ENCODE data around the gene GSTM4.

Gene GSTM4

DNA sequence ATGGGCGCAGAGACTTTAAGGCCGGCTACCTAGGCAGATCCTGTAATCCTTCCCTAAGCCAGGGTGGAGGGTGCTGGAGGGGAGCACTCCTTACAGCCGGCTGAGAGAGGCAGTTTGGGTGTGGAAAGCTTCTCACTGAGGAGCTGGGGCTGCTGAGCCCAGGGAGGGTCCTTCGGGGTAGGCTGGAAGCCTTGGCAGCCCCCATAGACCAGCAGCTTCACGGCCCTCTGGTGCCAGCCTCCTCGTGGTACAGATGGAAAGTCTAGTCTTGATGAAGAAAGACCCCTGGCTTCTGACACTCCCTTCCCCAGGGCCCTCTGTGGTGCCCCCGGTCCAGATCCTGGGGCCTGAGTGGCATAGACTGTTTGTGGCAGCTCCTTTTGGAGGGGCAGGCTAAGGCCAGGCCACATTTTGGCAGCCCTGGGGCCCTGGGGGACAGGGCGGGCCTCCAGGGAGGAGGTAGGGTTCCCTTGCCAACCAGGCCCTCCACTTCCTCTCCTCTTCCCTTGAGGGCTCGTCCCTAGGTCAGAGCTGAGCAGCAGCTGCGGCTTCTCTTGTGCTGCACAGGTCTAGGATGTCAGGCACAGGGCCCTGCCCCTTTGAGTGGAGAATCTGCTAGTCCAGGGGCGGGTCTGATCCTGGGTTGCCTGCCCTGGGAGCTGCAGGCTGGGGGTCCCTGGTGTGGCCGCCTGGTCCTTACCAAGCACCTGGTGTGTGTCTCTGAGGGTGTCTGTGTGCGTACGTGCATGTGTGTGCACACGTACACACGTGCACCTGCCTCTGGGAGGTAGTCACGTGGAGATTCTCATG lies 31.5 kb upstream of the GSTM4 start:
- Histone ChIP-seq H3K27ac (no peak overlapping the region), H3K27me3 (ENCODE audit: control insufficient read depth, insufficient read depth, low read length) (no peaks in the 10 kb centered on the region), H3K9me3 (ENCODE audit: control insufficient read depth, low read length) (no peaks in the 10 kb centered on the region), H3K4me1 (no peaks in the 10 kb centered on the region), H3K79me2 (no peaks in the 10 kb centered on the region), H3K36me3 (ENCODE audit: control insufficient read depth, insufficient read depth, low read length) (no peaks in the 10 kb centered on the region), H3K9ac (no peak overlapping the region), H3K4me2 (ENCODE audit: low read length) (no peak overlapping the region), H2AFZ (no peak overlapping the region), H3K4me3 (ENCODE audit: low read depth, low read length) (no peak overlapping the region)
- TF ChIP-seq, protein P1, sequence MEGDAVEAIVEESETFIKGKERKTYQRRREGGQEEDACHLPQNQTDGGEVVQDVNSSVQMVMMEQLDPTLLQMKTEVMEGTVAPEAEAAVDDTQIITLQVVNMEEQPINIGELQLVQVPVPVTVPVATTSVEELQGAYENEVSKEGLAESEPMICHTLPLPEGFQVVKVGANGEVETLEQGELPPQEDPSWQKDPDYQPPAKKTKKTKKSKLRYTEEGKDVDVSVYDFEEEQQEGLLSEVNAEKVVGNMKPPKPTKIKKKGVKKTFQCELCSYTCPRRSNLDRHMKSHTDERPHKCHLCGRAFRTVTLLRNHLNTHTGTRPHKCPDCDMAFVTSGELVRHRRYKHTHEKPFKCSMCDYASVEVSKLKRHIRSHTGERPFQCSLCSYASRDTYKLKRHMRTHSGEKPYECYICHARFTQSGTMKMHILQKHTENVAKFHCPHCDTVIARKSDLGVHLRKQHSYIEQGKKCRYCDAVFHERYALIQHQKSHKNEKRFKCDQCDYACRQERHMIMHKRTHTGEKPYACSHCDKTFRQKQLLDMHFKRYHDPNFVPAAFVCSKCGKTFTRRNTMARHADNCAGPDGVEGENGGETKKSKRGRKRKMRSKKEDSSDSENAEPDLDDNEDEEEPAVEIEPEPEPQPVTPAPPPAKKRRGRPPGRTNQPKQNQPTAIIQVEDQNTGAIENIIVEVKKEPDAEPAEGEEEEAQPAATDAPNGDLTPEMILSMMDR (IDR thresholded peaks at IDR 0.05), result no peak

DNA sequence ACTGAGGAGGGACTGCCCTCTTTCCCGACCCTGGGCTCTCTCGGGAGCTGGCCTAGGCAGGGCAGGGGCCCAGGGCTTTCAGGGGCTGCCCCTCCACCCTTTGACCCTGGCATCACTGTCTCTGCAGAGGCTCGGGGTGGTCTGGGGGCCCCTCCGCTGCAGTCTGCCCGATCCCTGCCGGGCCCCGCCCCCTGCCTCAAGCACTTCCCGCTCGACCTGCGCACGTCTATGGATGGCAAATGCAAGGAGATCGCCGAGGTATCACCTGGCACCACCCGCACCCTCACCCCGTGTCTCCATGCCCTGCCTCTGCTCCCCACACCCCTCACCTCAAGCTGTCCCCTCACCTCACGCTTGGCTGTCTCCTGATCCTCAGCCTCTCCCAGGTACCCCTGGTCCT lies 30.7 kb upstream of the GSTM4 start:
- Histone ChIP-seq H3K9ac (no peak overlapping the region), H3K27ac (no peak overlapping the region), H3K9me3 (ENCODE audit: control insufficient read depth, low read length) (no peaks in the 10 kb centered on the region), H3K4me1 (no peaks in the 10 kb centered on the region), H3K4me3 (ENCODE audit: low read depth, low read length) (no peak overlapping the region), H3K27me3 (ENCODE audit: control insufficient read depth, insufficient read depth, low read length) (no peaks in the 10 kb centered on the region), H3K36me3 (ENCODE audit: control insufficient read depth, insufficient read depth, low read length) (no peaks in the 10 kb centered on the region), H2AFZ (no peak overlapping the region), H3K79me2 (no peaks in the 10 kb centered on the region), H3K4me2 (ENCODE audit: low read length) (no peak overlapping the region)
- TF ChIP-seq, protein P1 (IDR thresholded peaks at IDR 0.05), result no peak

GRCh38 chr1:109625601-109626560 lies 30.0 kb upstream of the GSTM4 start:
- no peaks in the 10 kb centered on the region for H3K36me3 ChIP-seq (ENCODE audit: control insufficient read depth, insufficient read depth, low read length)
- H3K4me3 ChIP-seq (ENCODE audit: low read depth, low read length), result no peak overlapping the region
- no peak overlapping the region for H3K27ac ChIP-seq
- no peak overlapping the region for H3K4me2 ChIP-seq (ENCODE audit: low read length)
- H3K27me3 ChIP-seq (ENCODE audit: control insufficient read depth, insufficient read depth, low read length), result no peaks in the 10 kb centered on the region
- H3K9ac ChIP-seq, result no peak overlapping the region
- H2AFZ ChIP-seq, result no peak overlapping the region
- H3K4me1 ChIP-seq, result no peaks in the 10 kb centered on the region
- no peaks in the 10 kb centered on the region for H3K9me3 ChIP-seq (ENCODE audit: control insufficient read depth, low read length)
- TF ChIP-seq, protein P1 (IDR thresholded peaks at IDR 0.05), result no peak
- no peaks in the 10 kb centered on the region for H3K79me2 ChIP-seq

DNA sequence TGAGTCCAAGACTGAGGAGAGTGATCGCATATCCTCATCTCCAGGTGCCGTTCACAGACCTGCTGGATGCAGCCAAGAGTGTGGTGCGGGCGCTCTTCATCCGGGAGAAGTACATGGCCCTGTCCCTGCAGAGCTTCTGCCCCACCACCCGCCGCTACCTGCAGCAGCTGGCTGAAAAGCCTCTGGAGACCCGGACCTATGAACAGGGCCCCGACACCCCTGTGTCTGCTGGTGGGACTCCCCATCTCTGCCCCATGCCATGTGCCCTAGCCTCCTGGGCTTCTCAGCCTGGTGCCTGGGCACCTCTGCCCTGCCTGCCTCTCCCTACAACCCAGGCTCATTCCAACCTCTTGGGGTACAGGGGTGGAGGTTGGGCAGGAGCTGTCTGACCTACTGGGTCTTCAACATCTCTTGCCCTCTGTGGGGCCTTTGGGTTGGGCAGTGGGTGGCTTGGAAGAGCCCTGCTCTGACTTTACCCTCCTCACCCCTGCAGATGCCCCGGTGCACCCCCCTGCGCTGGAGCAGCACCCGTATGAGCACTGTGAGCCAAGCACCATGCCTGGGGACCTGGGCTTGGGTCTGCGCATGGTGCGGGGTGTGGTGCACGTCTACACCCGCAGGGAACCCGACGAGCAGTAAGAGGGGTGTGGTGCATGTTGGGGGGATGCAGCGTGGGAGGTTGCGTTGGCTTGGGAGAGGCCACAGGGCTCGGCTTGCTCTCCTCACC lies 29.1 kb upstream of the GSTM4 start:
- Histone ChIP-seq H3K27ac (no peak overlapping the region), H2AFZ (no peak overlapping the region), H3K9ac (no peak overlapping the region), H3K27me3 (ENCODE audit: control insufficient read depth, insufficient read depth, low read length) (no peaks in the 10 kb centered on the region), H3K36me3 (ENCODE audit: control insufficient read depth, insufficient read depth, low read length) (no peaks in the 10 kb centered on the region), H3K4me1 (no peaks in the 10 kb centered on the region), H3K79me2 (no peaks in the 10 kb centered on the region), H3K4me3 (ENCODE audit: low read depth, low read length) (no peak overlapping the region), H3K9me3 (ENCODE audit: control insufficient read depth, low read length) (no peaks in the 10 kb centered on the region), H3K4me2 (ENCODE audit: low read length) (no peak overlapping the region)
- TF ChIP-seq, protein P1 (IDR thresholded peaks at IDR 0.05), result no peak
